Midbrain (tissue), 1 donor: Measurements from ENCODE around the gene MLXIP.
"Not testable (repeated sequence)": the region's sequence is repeated elsewhere in the genome, so short reads cannot be mapped to it uniquely, and the experiment has no call there.

Experiments used
- DNase-seq: peaks from one replicate; lab custom pipeline; 2025; lab: John Stamatoyannopoulos, UW

The MLXIP gene

GRCh38 chr12:122150127-122150681 lies 71.6 kb downstream of the MLXIP start:
- no peak for DNase-seq

- DNase-seq: no peak
These were observed 74.2 kb downstream of the MLXIP start for GRCh38 chr12:122152754-122153153.

- DNase-seq: no peak
These were observed 77.1 kb downstream of the MLXIP start for GRCh38 chr12:122155705-122156104.

GRCh38 chr12:122158700-122159285 lies 80.2 kb downstream of the MLXIP start:
- DNase-seq: no peak

GRCh38 chr12:122159882-122160281 lies 81.3 kb downstream of the MLXIP start:
- DNase-seq: no peak

- DNase-seq: no peak
These were observed 82.2 kb downstream of the MLXIP start for GRCh38 chr12:122160761-122161160.

- no peak for DNase-seq
These were observed 83.1 kb downstream of the MLXIP start for GRCh38 chr12:122161682-122162081.

GRCh38 chr12:122162976-122163375 lies 84.4 kb downstream of the MLXIP start:
- no peak for DNase-seq

GRCh38 chr12:122166422-122167349 lies 88.1 kb downstream of the MLXIP start:
- DNase-seq: no peak

GRCh38 chr12:122167356-122167925 lies 88.9 kb downstream of the MLXIP start:
- no peak for DNase-seq

- DNase-seq: no peak
These were observed 89.9 kb downstream of the MLXIP start for GRCh38 chr12:122168492-122168891.

GRCh38 chr12:122171399-122171798 lies 92.8 kb downstream of the MLXIP start:
- DNase-seq: no peak

- DNase-seq: no peak
These were observed 93.8 kb downstream of the MLXIP start for GRCh38 chr12:122172262-122172939.

- no peak for DNase-seq
These were observed 95.7 kb downstream of the MLXIP start, which contains the start of gene IL31 for GRCh38 chr12:122174155-122174845. Gene IL31, minus strand, starts transcription at chr12:122174221. Its CDS starts 49 bp downstream, at chr12:122174172.

- DNase-seq: not testable (repeated sequence)
These were observed 97.9 kb downstream of the MLXIP start for GRCh38 chr12:122176473-122176872.

- no peak for DNase-seq
These were observed 104.5 kb downstream of the MLXIP start, which contains the start of gene LRRC43 for GRCh38 chr12:122182887-122183587. Gene LRRC43, plus strand, starts transcription at chr12:122183123. Its CDS starts 22 bp downstream, at chr12:122183145.

- no peak for DNase-seq
These were observed 105.0 kb downstream of the MLXIP start for GRCh38 chr12:122183588-122183940.

- no peak for DNase-seq
These were observed 106.0 kb downstream of the MLXIP start for GRCh38 chr12:122184517-122184916.

GRCh38 chr12:122185079-122185478 lies 106.5 kb downstream of the MLXIP start:
- DNase-seq: no peak

GRCh38 chr12:122185494-122186082 lies 107.0 kb downstream of the MLXIP start:
- DNase-seq: no peak
